GM18507 (cell line): Measurements from ENCODE around the gene EPPIN.

Source experiments
- DNase-seq: peaks from one replicate; pipeline ENCODE4 v3.0.0; 2011; ENCODE audit warnings: low read depth; ENCODE audit not compliant: insufficient read length; ENCODE audit errors: extremely low spot score
- FAIRE-seq: peaks from 2 replicates; lab custom pipeline; 2011; peaks lifted over from hg19 to GRCh38; lab: Jason Lieb, UNC

EPPIN gene

GRCh38 chr20:45496166-45496565 is 51.0 kb downstream of the EPPIN start:
- no peak for FAIRE-seq
- DNase-seq: no peak

GRCh38 chr20:45495501-45495941 is 51.7 kb downstream of the EPPIN start:
- FAIRE-seq (no peak), DNase-seq (no peak)
